A549 (cell line): ENCODE results near the gene AKR1C1. TPM values are rescaled to one million over a fixed set of nuclear protein-coding genes. Genes with fewer than 3 reads are reported as not detected.

Experiments
- ATAC-seq, 2 experiments: fragments of 200-7000 bp in 1 of 2; fragments of >200 bp in 1 of 2; cut with Nextera tagmentation in 1 of 2; cut with Tn5 transposase in 1 of 2; 3 replicates each; pipeline versions ENCODE4 v1.8.0 to v1.9.1; 2018 to 2020; ENCODE audit warnings: mild to moderate bottlenecking in 1 of 2, moderate library complexity in 1 of 2
- CTCF ChIA-PET: fragments of 300-600 bp; sonication (Branson Sonifier 250); formaldehyde crosslinking; extraction: SDS; loops from one replicate; lab custom pipeline; 2021; ENCODE audit warnings: antibody characterized with exemption, inconsistent platforms; lab: Yijun Ruan, JAX
- POLR2A ChIA-PET: fragments of 350-600 bp; formaldehyde crosslinking; extraction: SDS; loops from one replicate; lab custom pipeline; 2021; ENCODE audit warnings: antibody characterized with exemption, inconsistent platforms; lab: Yijun Ruan, JAX
- DNase-seq, 2 experiments: peaks; one replicate each; pipeline versions ENCODE4 v3.0.0 to v3.0.0-alpha.2; 2011 to 2016; ENCODE audit warnings: low read depth in 1 of 2, low spot score in 1 of 2
- FAIRE-seq: peaks from 2 replicates; lab custom pipeline; 2011; peaks lifted over from hg19 to GRCh38; lab: Jason Lieb, UNC
- H3K27ac ChIP-seq, 2 experiments: fragments of >200 bp; sonication (Bioruptor Twin); formaldehyde crosslinking; 3 replicates each; pipeline ENCODE4 v1.5.1; 2016 to 2017
- H3K4me1 ChIP-seq: fragments of >200 bp; sonication (Bioruptor Twin); formaldehyde crosslinking; 3 replicates; pipeline ENCODE4 v1.6.1; 2016
- H3K4me2 ChIP-seq: fragments of >200 bp; sonication (Bioruptor Twin); formaldehyde crosslinking; 3 replicates; pipeline ENCODE4 v1.6.1; 2016
- H3K4me3 ChIP-seq: fragments of >200 bp; sonication (Bioruptor Twin); formaldehyde crosslinking; 3 replicates; pipeline ENCODE4 v1.5.1; 2016
- H3K9me3 ChIP-seq: fragments of >200 bp; sonication (Bioruptor Twin); formaldehyde crosslinking; 3 replicates; pipeline ENCODE4 v1.6.1; 2016
- BHLHE40 ChIP-seq: IDR thresholded peaks from 2 replicates; pipeline ENCODE4 v1.6.1; 2012; ENCODE audit warnings: low read depth, low read length, inconsistent platforms
- CBX8 ChIP-seq: fragments of 200-600 bp; sonication (generic); IDR thresholded peaks from 2 replicates; pipeline ENCODE4 v1.6.1; 2016
- CEBPB ChIP-seq, 2 experiments: fragments of >200 bp in 1 of 2; sonication (Bioruptor Twin) in 1 of 2; formaldehyde crosslinking in 1 of 2; IDR thresholded peaks; 2 replicates each; pipeline ENCODE4 v1.6.1; 2012 to 2016
- EHF ChIP-seq: fragments of 250-450 bp; sonication (Bioruptor Pico); IDR thresholded peaks from 2 replicates; pipeline ENCODE4 v1.5.0; 2020; ENCODE audit warnings: mild to moderate bottlenecking
- EHMT2 ChIP-seq: fragments of 200-600 bp; sonication (generic); IDR thresholded peaks from 2 replicates; pipeline ENCODE4 v1.6.1; 2016; ENCODE audit warnings: antibody characterized with exemption, low read depth, mild to moderate bottlenecking, moderate library complexity
- EP300 ChIP-seq, 2 experiments: fragments of >200 bp; sonication (Bioruptor Twin); formaldehyde crosslinking; IDR thresholded peaks; 2 replicates in 1 of 2; 3 replicates in 1 of 2; pipeline ENCODE4 v1.6.1; 2016 to 2017
- FOSB ChIP-seq: fragments of 250-450 bp; sonication (Bioruptor Pico); IDR thresholded peaks from 2 replicates; pipeline ENCODE4 v1.5.0; 2020; ENCODE audit warnings: mild to moderate bottlenecking, moderate library complexity
- FOSL2 ChIP-seq, 2 experiments: fragments of 450-650 bp in 1 of 2; fragments of >200 bp in 1 of 2; sonication (Bioruptor Twin) in 1 of 2; formaldehyde crosslinking; IDR thresholded peaks; 2 replicates each; pipeline versions ENCODE4 v1.5.0 to v1.6.1; 2016 to 2020; ENCODE audit warnings: mild to moderate bottlenecking in 1 of 2, moderate library complexity in 1 of 2
- GATA3 ChIP-seq: IDR thresholded peaks from 2 replicates; pipeline ENCODE4 v1.6.1; 2012; ENCODE audit warnings: borderline replicate concordance
- HEYL ChIP-seq: fragments of 250-450 bp; sonication (Bioruptor Pico); IDR thresholded peaks from 2 replicates; pipeline ENCODE4 v1.8.0; 2021; ENCODE audit warnings: mild to moderate bottlenecking, moderate library complexity
- HOXA7 ChIP-seq: fragments of 250-450 bp; sonication (Bioruptor Pico); IDR thresholded peaks from 2 replicates; pipeline ENCODE4 v1.5.0; 2020; ENCODE audit warnings: mild to moderate bottlenecking, moderate library complexity
- HOXB13 ChIP-seq: fragments of 250-450 bp; sonication (Bioruptor Pico); IDR thresholded peaks from 2 replicates; pipeline ENCODE4 v1.5.0; 2020; ENCODE audit warnings: low read depth, mild to moderate bottlenecking, moderate library complexity
- HOXB5 ChIP-seq: fragments of 250-450 bp; sonication (Bioruptor Pico); IDR thresholded peaks from 2 replicates; pipeline ENCODE4 v1.5.0; 2020; ENCODE audit warnings: mild to moderate bottlenecking, moderate library complexity
- JUN ChIP-seq, 2 experiments: fragments of >200 bp; sonication (Bioruptor Twin); formaldehyde crosslinking; IDR thresholded peaks; 2 replicates in 1 of 2; 3 replicates in 1 of 2; pipeline ENCODE4 v1.6.1; 2016 to 2017
- KDM5A ChIP-seq: fragments of 200-600 bp; sonication (generic); IDR thresholded peaks from 2 replicates; pipeline ENCODE4 v1.6.1; 2016; ENCODE audit warnings: antibody characterized with exemption, mild to moderate bottlenecking
- PHF8 ChIP-seq: fragments of 200-600 bp; sonication (generic); IDR thresholded peaks from 2 replicates; pipeline ENCODE4 v1.6.1; 2016; ENCODE audit warnings: low read depth, mild to moderate bottlenecking, antibody characterized with exemption, moderate library complexity, borderline replicate concordance
- POLR2AphosphoS2 ChIP-seq: conservative IDR thresholded peaks from 2 replicates; pipeline ENCODE4 v1.6.1; 2012; ENCODE audit warnings: low read length, improper control_type of control experiment, inconsistent platforms
- RAD21 ChIP-seq, 2 experiments: fragments of >200 bp in 1 of 2; sonication (Bioruptor Twin) in 1 of 2; formaldehyde crosslinking in 1 of 2; IDR thresholded peaks in 1 of 2; conservative IDR thresholded peaks in 1 of 2; 2 replicates in 1 of 2; 3 replicates in 1 of 2; pipeline ENCODE4 v1.6.1; 2012 to 2018; ENCODE audit warnings: inconsistent platforms in 1 of 2
- RCOR1 ChIP-seq: fragments of 150-350 bp; IDR thresholded peaks from 2 replicates; pipeline ENCODE4 v1.6.1; 2014; ENCODE audit warnings: antibody characterized with exemption, low read length, low read depth
- SMC3 ChIP-seq: fragments of >200 bp; sonication (Bioruptor Twin); formaldehyde crosslinking; IDR thresholded peaks from 3 replicates; pipeline ENCODE4 v1.6.1; 2018; ENCODE audit warnings: inconsistent platforms
- TFCP2L1 ChIP-seq: fragments of 250-450 bp; sonication (Bioruptor Pico); IDR thresholded peaks from 2 replicates; pipeline ENCODE4 v1.5.0; 2021; ENCODE audit warnings: mild to moderate bottlenecking
- WGBS: methylation state at CpG from one replicate; pipeline ENCODE4 v1.1.6; 2017; ENCODE audit errors: missing lambda C conversion rate; 5-methylcytosine and 5-hydroxymethylcytosine counted together
- polyA plus RNA-seq, 4 experiments: library from polyadenylated mRNA; depleted of rRNA in 3 of 4; stranded (reverse); fragments of >200 nt; fragmentation: RNase III in 1 of 4; extraction: RNeasy Plus Mini Kit Qiagen cat#74134 plus additional on column Dnase treatment in 1 of 4; gene quantifications; 2 replicates in 3 of 4; 3 replicates in 1 of 4; pipeline ENCODE4 v1.2.3, GENCODE V29; 2011 to 2017
- TF ChIP-seq, protein P1 (sequence below): fragments of 250-450 bp; sonication (Bioruptor Pico); IDR thresholded peaks from 2 replicates; pipeline ENCODE4 v1.5.0; 2020; ENCODE audit warnings: low read depth, mild to moderate bottlenecking, moderate library complexity
- TF ChIP-seq, protein P2 (sequence below): fragments of 450-650 bp; IDR thresholded peaks from 2 replicates; pipeline ENCODE4 v1.6.1; 2014; ENCODE audit warnings: antibody characterized with exemption
- TF ChIP-seq, protein P3 (sequence below): fragments of 150-350 bp; IDR thresholded peaks from 2 replicates; pipeline ENCODE4 v1.6.1; 2014; ENCODE audit warnings: low read depth, mild to moderate bottlenecking, low read length
- TF ChIP-seq, protein P4 (sequence below): fragments of >200 bp; sonication (Bioruptor Twin); formaldehyde crosslinking; IDR thresholded peaks from 3 replicates; pipeline ENCODE4 v1.5.1; 2016

AKR1C1 gene
- polyA plus RNA-seq, 2 of the 4 experiments (the other 2 are of a cell fraction): 970 to 1,148 TPM

DNA sequence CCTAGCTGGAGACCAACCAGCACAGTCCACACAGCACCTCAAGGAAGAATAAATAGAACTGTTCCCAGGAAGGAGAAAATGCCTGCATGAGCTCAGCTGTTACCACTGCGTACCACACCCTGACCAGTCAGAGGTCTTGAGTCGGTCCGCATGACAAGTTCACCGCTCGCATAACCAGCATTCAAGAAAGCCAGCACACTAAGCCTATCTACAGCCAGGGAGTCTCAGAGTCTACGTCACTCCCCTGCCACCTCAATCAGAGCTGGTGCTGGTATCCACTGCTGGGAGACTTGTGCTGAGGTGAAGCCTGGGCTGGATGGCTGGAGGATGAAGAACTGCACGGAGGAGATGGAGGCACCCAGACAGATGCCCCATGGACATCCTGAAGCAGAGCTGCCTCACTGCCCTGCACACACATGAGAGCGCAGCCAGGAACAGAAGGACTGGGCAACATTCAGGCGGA, 19.6 kb downstream of the AKR1C1 start (continued):
- TF ChIP-seq FOSL2 (IDR thresholded peaks at IDR 0.05): no peak
- TF ChIP-seq FOSL2 (CRISPR knock-in tag; IDR thresholded peaks at IDR 0.05): peak; percentile 18; the same call in 1 of the 2 replicates
- no peak for TF ChIP-seq KDM5A
- TF ChIP-seq TFCP2L1 (CRISPR knock-in tag): no peak
- TF ChIP-seq HOXB13 (CRISPR knock-in tag): no peak
- no peak for TF ChIP-seq PHF8
- TF ChIP-seq, protein P1, sequence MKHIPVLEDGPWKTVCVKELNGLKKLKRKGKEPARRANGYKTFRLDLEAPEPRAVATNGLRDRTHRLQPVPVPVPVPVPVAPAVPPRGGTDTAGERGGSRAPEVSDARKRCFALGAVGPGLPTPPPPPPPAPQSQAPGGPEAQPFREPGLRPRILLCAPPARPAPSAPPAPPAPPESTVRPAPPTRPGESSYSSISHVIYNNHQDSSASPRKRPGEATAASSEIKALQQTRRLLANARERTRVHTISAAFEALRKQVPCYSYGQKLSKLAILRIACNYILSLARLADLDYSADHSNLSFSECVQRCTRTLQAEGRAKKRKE (CRISPR knock-in tag): no peak
- peak; percentile 86 for TF ChIP-seq FOSB (CRISPR knock-in tag)
- TF ChIP-seq, protein P2, sequence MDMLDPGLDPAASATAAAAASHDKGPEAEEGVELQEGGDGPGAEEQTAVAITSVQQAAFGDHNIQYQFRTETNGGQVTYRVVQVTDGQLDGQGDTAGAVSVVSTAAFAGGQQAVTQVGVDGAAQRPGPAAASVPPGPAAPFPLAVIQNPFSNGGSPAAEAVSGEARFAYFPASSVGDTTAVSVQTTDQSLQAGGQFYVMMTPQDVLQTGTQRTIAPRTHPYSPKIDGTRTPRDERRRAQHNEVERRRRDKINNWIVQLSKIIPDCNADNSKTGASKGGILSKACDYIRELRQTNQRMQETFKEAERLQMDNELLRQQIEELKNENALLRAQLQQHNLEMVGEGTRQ: no peak
- no peak for TF ChIP-seq SMC3
- no peak for TF ChIP-seq BHLHE40
- no peak for TF ChIP-seq HEYL (CRISPR knock-in tag)
- TF ChIP-seq HOXA7: peak; percentile 83; the same call in 1 of the 2 replicates
- TF ChIP-seq POLR2AphosphoS2: peak; percentile 94; the same call in 1 of the 2 replicates
- TF ChIP-seq, protein P3, sequence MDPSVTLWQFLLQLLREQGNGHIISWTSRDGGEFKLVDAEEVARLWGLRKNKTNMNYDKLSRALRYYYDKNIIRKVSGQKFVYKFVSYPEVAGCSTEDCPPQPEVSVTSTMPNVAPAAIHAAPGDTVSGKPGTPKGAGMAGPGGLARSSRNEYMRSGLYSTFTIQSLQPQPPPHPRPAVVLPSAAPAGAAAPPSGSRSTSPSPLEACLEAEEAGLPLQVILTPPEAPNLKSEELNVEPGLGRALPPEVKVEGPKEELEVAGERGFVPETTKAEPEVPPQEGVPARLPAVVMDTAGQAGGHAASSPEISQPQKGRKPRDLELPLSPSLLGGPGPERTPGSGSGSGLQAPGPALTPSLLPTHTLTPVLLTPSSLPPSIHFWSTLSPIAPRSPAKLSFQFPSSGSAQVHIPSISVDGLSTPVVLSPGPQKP: no peak
- no peak for TF ChIP-seq EP300 (IDR thresholded peaks at IDR 0.05)
- TF ChIP-seq CEBPB (IDR thresholded peaks at IDR 0.05): no peak
- TF ChIP-seq EHF (CRISPR knock-in tag): no peak
- peak; percentile 33; the same call in 1 of the 2 replicates for TF ChIP-seq GATA3
- no peak for TF ChIP-seq EHMT2
- TF ChIP-seq RAD21 (conservative IDR thresholded peaks at IDR 0.05 in 1 of 2, IDR thresholded peaks at IDR 0.05 in 1 of 2): no peak
- TF ChIP-seq RCOR1: no peak
- TF ChIP-seq, protein P4, sequence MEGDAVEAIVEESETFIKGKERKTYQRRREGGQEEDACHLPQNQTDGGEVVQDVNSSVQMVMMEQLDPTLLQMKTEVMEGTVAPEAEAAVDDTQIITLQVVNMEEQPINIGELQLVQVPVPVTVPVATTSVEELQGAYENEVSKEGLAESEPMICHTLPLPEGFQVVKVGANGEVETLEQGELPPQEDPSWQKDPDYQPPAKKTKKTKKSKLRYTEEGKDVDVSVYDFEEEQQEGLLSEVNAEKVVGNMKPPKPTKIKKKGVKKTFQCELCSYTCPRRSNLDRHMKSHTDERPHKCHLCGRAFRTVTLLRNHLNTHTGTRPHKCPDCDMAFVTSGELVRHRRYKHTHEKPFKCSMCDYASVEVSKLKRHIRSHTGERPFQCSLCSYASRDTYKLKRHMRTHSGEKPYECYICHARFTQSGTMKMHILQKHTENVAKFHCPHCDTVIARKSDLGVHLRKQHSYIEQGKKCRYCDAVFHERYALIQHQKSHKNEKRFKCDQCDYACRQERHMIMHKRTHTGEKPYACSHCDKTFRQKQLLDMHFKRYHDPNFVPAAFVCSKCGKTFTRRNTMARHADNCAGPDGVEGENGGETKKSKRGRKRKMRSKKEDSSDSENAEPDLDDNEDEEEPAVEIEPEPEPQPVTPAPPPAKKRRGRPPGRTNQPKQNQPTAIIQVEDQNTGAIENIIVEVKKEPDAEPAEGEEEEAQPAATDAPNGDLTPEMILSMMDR: no peak
- TF ChIP-seq CBX8: no peak

DNA sequence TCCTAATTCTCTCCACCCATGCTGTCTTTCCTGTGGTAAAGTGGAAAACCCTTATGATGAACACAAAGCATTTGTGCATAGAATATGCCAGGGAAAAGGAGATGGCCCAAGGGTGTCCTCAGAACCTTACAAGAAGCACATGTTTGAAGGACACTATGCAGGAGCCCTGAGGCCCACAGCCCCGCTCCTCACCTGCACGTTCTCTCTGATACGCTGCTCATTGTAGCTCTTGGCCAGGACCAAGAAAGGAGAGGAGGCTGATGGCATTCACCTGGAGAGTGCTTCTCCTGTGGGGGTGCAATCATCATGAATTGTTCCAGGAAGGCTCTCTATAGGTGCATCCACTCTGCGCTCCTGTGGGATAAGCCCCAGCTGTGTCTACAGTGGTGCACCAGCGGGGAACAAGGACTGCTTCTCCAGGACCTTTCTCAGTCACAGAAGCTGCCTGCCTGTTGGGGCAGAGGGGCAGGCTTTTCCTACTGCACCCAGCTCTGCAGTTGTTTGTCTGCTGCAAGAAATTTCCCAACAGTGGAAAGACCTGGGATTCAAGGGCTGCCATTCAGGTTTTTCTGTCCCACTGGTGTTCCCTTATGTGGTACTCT, 20.5 kb downstream of the AKR1C1 start:
- CTCF ChIA-PET: interaction anchor here (0.5 to 6.1 kb wide), 5 partner anchors 35 to 393 kb away, joined by 3 to 148 read pairs (median 6); no protein-coding TSS in a partner anchor
- ATAC-seq (peak; percentile 2 to 10; a peak in 4 of 6 replicates), FAIRE-seq (no peak), DNase-seq (peak in 1 of 2 experiments; percentile 61)
- Histone ChIP-seq H3K4me2 (peak overlapping the region; percentile 20; the same call in 1 of the 3 replicates), H3K27ac (peak overlapping the region; percentile 81 to 86), H3K4me3 (no peak overlapping the region), H3K9me3 (no peaks in the 10 kb centered on the region), H3K4me1 (peaks cover 76% of the 10 kb centered on the region)
- POLR2A ChIA-PET: interaction anchor here (1.0 to 4.5 kb wide), 8 partner anchors 20 to 169 kb away, joined by 3 to 55 read pairs (median 5); partner anchors contain the start of genes AKR1C1, AKR1C2 and AKR1E2
- 88% methylated on average over 5 of the region's 5 CpGs for WGBS
- TF ChIP-seq CEBPB (IDR thresholded peaks at IDR 0.05) (peak in 1 of 2 experiments; percentile 13; a peak in 1 of 4 replicates), FOSB (CRISPR knock-in tag) (no peak), JUN (IDR thresholded peaks at IDR 0.05) (0 out of 5 replicates have a peak, but pooled peaks of 1 of the 2 experiments have one; percentile 11), HOXA7 (0 out of 2 replicates have a peak, but pooled peaks have one; percentile 19), POLR2AphosphoS2 (peak; percentile 53), HOXB5 (CRISPR knock-in tag) (0 out of 2 replicates have a peak, but pooled peaks have one; percentile 37)
- TF ChIP-seq, protein P1 (CRISPR knock-in tag): no peak
